Panc1 (cell line): Measurements from ENCODE around the gene RPL28. TPM values are rescaled to one million over a fixed set of nuclear protein-coding genes. Genes with fewer than 3 reads are reported as not detected.

Experiments
- ATAC-seq: fragments of 200-7000 bp; cut with Tn5 transposase; 2 replicates; pipeline ENCODE4 v1.9.1; 2020; ENCODE audit warnings: mild to moderate bottlenecking, moderate library complexity
- BruUV-seq: library from RNA; stranded (reverse); fragments of 400-500 nt; replicated peaks from 2 replicates; lab custom pipeline; 2021; lab: Mats Ljungman, UMichigan
- CTCF ChIA-PET: fragments of 300-600 bp; sonication (Branson Sonifier 250); formaldehyde crosslinking; loops from one replicate; lab custom pipeline; 2022; ENCODE audit warnings: antibody characterized with exemption; lab: Charles Lee
- POLR2A ChIA-PET: fragments of 300-600 bp; sonication (Branson Sonifier 250); formaldehyde crosslinking; loops from one replicate; lab custom pipeline; 2022; ENCODE audit warnings: antibody characterized with exemption; lab: Charles Lee
- DNase-seq: peaks from one replicate; pipeline ENCODE4 v3.0.0-alpha.2; 2010; ENCODE audit warnings: low read depth, low spot score
- H3K27ac ChIP-seq: 2 replicates; pipeline ENCODE4 v1.5.1; 2011; ENCODE audit warnings: mild to moderate bottlenecking, low read length, inconsistent platforms
- H3K27me3 ChIP-seq: fragments of 200-500 bp; sonication (Bioruptor generic); 2 replicates; pipeline ENCODE4 v1.6.0; 2014; ENCODE audit warnings: low read length, inconsistent platforms; ENCODE audit not compliant: control insufficient read depth, insufficient read depth
- H3K36me3 ChIP-seq: fragments of 200-500 bp; sonication (Bioruptor generic); 2 replicates; pipeline ENCODE4 v1.5.1; 2014; ENCODE audit warnings: inconsistent platforms, mild to moderate bottlenecking, low read length, moderate library complexity; ENCODE audit not compliant: control insufficient read depth, insufficient read depth
- H3K4me1 ChIP-seq: 2 replicates; pipeline ENCODE4 v1.5.1; 2011; ENCODE audit warnings: inconsistent platforms, mild to moderate bottlenecking, low read length, moderate library complexity; ENCODE audit not compliant: control insufficient read depth, insufficient read depth
- H3K4me3 ChIP-seq, 2 experiments: 2 replicates each; pipeline ENCODE4 v1.5.1; 2011 to 2012; ENCODE audit warnings: low read depth in 2 of 2, low read length in 2 of 2, mild to moderate bottlenecking in 2 of 2, inconsistent platforms in 1 of 2, moderate library complexity in 1 of 2
- H3K9me3 ChIP-seq: fragments of 200-500 bp; sonication (Bioruptor generic); 2 replicates; pipeline ENCODE4 v1.5.1; 2014; ENCODE audit warnings: low read depth, mild to moderate bottlenecking, inconsistent platforms, low read length, moderate library complexity; ENCODE audit not compliant: control insufficient read depth, insufficient read depth
- POLR2AphosphoS5 ChIP-seq: IDR thresholded peaks from 2 replicates; pipeline ENCODE4 v1.6.1; 2012; ENCODE audit warnings: mild to moderate bottlenecking, low read depth, low read length, moderate library complexity
- SIN3A ChIP-seq: IDR thresholded peaks from 2 replicates; pipeline ENCODE4 v1.6.1; 2012; ENCODE audit warnings: low read depth, mild to moderate bottlenecking, low read length, moderate library complexity, borderline replicate concordance; ENCODE audit not compliant: insufficient read depth
- TCF7L2 ChIP-seq: IDR thresholded peaks from 2 replicates; pipeline ENCODE4 v1.6.1; 2011; ENCODE audit warnings: mild to moderate bottlenecking, low read depth, low read length, inconsistent platforms
- in situ Hi-C: cut with HindIII; loops from 2 replicates; pipeline ENCODE4 v1.10.0; 2016; ENCODE audit warnings: low sequenced_read_pairs, low pct_unique_long_range_greater_than_20kb
- intact Hi-C: fragments of 100-400 bp; cut with micrococcal nuclease; formaldehyde crosslinking; loops from one replicate; pipeline ENCODE4 v1.10.0; 2022; ENCODE audit not compliant: unreplicated experiment
- total RNA-seq: library from RNA; stranded (reverse); gene quantifications from one replicate; pipeline ENCODE4 v1.2.1, GENCODE V29; 2021; ENCODE audit not compliant: unreplicated experiment
- TF ChIP-seq, protein P1 (sequence below), 2 experiments: IDR thresholded peaks; 2 replicates each; pipeline ENCODE4 v1.6.1; 2011 to 2012; ENCODE audit warnings: low read depth in 2 of 2, control low read depth in 1 of 2, low read length in 1 of 2, mild to moderate bottlenecking in 1 of 2, moderate library complexity in 1 of 2; ENCODE audit not compliant: insufficient read depth in 1 of 2
- TF ChIP-seq, protein P2 (sequence below): fragments of 450-650 bp; IDR thresholded peaks from 2 replicates; pipeline ENCODE4 v1.5.1; 2017; ENCODE audit warnings: mild to moderate bottlenecking

RPL28 gene
- total RNA-seq, 1 experiment from 2014 or later = 2,154 TPM

DNA sequence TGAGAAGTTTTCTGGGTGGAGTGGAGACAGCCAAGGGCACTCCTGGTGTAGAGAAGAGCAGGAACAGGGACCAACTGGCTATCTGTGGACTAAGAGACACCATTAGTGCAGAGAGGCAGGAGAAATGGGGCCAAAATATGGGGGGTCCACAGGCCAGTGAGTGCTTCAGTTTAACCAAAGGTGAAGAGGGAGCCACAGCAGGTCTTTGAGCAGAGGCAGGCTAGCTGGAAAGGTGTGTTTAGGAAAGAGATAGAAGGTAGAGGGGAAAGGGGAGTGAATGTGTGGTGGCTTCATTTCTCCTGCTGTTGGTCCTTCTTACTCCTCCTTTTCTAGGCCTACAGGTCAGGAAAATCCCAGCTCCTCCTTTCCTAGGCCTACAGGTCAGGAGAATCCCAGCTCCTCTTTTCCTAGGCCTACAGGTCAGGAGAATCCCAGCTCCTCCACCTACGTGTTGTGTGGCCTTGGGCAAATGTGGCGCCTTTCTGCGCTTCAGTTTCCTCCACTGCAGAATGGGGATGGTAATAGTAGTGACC, 3.1 kb upstream of the RPL28 start:
- intact Hi-C loops = no loop called here
- BruUV-seq = no TSS peak
- ATAC-seq = no peak

DNA sequence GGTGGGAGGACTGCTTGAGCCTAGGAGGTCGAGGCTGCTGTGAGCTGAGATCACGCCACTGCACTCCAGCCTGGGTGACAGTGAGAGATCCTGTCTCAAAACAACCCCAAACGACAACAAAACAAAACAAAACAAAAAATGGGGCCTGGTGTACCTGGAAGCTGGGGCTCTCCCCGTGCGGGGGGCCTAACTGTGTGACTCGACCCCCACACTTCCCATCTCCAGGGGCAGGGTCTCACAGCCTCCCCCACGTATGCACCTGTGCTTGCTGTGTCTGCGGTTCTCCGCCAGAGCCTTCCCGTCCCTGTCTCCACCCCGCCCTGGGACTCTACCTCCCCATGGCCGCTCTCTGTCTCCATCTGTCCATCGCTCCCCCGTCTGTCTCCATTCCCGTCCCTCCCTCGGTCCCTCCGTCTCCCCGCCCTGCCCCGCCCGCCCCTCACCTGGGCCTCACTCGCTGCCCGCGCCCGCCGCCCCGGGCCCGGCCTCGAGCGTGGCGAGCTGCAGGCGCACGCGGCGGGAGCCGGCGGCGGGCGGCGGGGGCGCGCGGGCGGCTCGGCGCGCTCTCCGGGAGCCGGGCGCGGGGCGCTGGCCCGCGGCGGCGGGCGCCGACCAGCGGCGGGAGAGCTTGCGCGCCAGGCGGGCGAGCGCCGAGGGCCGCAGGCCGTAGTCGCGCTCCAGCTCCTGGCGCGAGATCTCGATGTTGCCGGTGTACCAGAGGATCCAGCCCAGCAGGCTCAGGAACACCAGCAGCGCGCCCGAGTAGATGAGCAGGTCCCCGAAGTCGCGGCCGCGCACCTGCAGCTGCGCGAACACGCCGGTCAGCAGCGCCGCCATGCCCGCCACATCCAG, 2.2 kb upstream of the RPL28 start:
- peak overlapping the region; percentile 45 for H3K27ac ChIP-seq
- intact Hi-C loops (no loop called here), in situ Hi-C loops (no loop called here)
- no peaks in the 10 kb centered on the region for H3K9me3 ChIP-seq
- H3K4me3 ChIP-seq = peak overlapping the region; percentile 75 to 98
- TSS peak; percentile 63 for BruUV-seq
- no peak for DNase-seq
- ChIA-PET CTCF (interaction anchor here (0.5 to 1.4 kb wide), 8 partner anchors 71 to 908 kb away, joined by 3 to 7 read pairs (median 4); no protein-coding TSS in a partner anchor), POLR2A (interaction anchor here (0.6 to 1.4 kb wide), 3 partner anchors 44 to 434 kb away, joined by 3 to 7 read pairs (median 3); partner anchors contain the start of gene KMT5C)
- TF ChIP-seq, protein P1, sequence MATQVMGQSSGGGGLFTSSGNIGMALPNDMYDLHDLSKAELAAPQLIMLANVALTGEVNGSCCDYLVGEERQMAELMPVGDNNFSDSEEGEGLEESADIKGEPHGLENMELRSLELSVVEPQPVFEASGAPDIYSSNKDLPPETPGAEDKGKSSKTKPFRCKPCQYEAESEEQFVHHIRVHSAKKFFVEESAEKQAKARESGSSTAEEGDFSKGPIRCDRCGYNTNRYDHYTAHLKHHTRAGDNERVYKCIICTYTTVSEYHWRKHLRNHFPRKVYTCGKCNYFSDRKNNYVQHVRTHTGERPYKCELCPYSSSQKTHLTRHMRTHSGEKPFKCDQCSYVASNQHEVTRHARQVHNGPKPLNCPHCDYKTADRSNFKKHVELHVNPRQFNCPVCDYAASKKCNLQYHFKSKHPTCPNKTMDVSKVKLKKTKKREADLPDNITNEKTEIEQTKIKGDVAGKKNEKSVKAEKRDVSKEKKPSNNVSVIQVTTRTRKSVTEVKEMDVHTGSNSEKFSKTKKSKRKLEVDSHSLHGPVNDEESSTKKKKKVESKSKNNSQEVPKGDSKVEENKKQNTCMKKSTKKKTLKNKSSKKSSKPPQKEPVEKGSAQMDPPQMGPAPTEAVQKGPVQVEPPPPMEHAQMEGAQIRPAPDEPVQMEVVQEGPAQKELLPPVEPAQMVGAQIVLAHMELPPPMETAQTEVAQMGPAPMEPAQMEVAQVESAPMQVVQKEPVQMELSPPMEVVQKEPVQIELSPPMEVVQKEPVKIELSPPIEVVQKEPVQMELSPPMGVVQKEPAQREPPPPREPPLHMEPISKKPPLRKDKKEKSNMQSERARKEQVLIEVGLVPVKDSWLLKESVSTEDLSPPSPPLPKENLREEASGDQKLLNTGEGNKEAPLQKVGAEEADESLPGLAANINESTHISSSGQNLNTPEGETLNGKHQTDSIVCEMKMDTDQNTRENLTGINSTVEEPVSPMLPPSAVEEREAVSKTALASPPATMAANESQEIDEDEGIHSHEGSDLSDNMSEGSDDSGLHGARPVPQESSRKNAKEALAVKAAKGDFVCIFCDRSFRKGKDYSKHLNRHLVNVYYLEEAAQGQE (IDR thresholded peaks at IDR 0.05; ENCODE audit: insufficient read depth in 1 of 2, low read depth in 2 of 2, low read length in 1 of 2) = no peak
- 0 out of 2 replicates have a peak, but pooled peaks have one; percentile 48 for TF ChIP-seq POLR2AphosphoS5
- peak; percentile 63 for ATAC-seq
- peaks cover 21% of the 10 kb centered on the region for H3K4me1 ChIP-seq
- no peaks in the 10 kb centered on the region for H3K27me3 ChIP-seq
- peaks cover 16% of the 10 kb centered on the region for H3K36me3 ChIP-seq

More for the DNA sequence above, 3.1 kb upstream of the RPL28 start:
- in situ Hi-C loops = no loop called here
- H3K27ac ChIP-seq = peak overlapping the region; percentile 45; the same call in 1 of the 2 replicates
- H3K4me3 ChIP-seq = peak overlapping the region in 1 of 2 experiments; percentile 55; a peak in 1 of 4 replicates
- H3K9me3 ChIP-seq = no peaks in the 10 kb centered on the region
- ChIA-PET CTCF (no interaction called here), POLR2A (no interaction called here)
- H3K36me3 ChIP-seq = peaks cover 9% of the 10 kb centered on the region
- no peaks in the 10 kb centered on the region for H3K27me3 ChIP-seq
- TF ChIP-seq, protein P2, sequence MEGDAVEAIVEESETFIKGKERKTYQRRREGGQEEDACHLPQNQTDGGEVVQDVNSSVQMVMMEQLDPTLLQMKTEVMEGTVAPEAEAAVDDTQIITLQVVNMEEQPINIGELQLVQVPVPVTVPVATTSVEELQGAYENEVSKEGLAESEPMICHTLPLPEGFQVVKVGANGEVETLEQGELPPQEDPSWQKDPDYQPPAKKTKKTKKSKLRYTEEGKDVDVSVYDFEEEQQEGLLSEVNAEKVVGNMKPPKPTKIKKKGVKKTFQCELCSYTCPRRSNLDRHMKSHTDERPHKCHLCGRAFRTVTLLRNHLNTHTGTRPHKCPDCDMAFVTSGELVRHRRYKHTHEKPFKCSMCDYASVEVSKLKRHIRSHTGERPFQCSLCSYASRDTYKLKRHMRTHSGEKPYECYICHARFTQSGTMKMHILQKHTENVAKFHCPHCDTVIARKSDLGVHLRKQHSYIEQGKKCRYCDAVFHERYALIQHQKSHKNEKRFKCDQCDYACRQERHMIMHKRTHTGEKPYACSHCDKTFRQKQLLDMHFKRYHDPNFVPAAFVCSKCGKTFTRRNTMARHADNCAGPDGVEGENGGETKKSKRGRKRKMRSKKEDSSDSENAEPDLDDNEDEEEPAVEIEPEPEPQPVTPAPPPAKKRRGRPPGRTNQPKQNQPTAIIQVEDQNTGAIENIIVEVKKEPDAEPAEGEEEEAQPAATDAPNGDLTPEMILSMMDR = no peak
- TF ChIP-seq, protein P1 (IDR thresholded peaks at IDR 0.05; ENCODE audit: insufficient read depth in 1 of 2, low read depth in 2 of 2, low read length in 1 of 2) = no peak
- TF ChIP-seq SIN3A (no peak), POLR2AphosphoS5 (no peak), TCF7L2 (no peak)
- DNase-seq = no peak
- peaks cover 19% of the 10 kb centered on the region for H3K4me1 ChIP-seq
